OCI-LY3 (cell line): ENCODE results near the gene MOGAT2.

Experiments
- H2AFZ ChIP-seq: fragments of 200-600, 300-600 bp; shearing (Covaris generic); 2 replicates; pipeline ENCODE4 v1.6.0; 2014; ENCODE audit warnings: antibody characterized with exemption, low read depth, low read length
- H3K27ac ChIP-seq: fragments of 200-600, 300-600 bp; sonication (generic); 2 replicates; pipeline ENCODE4 v1.5.1; 2014; ENCODE audit warnings: mild to moderate bottlenecking, low read length, moderate library complexity, mixed read lengths
- H3K27me3 ChIP-seq: fragments of 200-600, 300-600 bp; sonication (generic); 2 replicates; pipeline ENCODE4 v1.6.1; 2014; ENCODE audit warnings: low read depth, low read length, mixed read lengths
- H3K36me3 ChIP-seq: fragments of 200-600, 300-600 bp; sonication (generic); replicated peaks from 2 replicates; pipeline ENCODE3; 2014; ENCODE audit warnings: low read depth, low read length, mixed read lengths
- H3K4me1 ChIP-seq: fragments of 300-600, 200-600 bp; sonication (generic); 2 replicates; pipeline ENCODE4 v1.6.1; 2014; ENCODE audit warnings: low read length, mixed read lengths
- H3K4me2 ChIP-seq: fragments of 200-600, 300-600 bp; sonication (generic); 2 replicates; pipeline ENCODE4 v1.6.1; 2014; ENCODE audit warnings: low read length, mixed read lengths
- H3K4me3 ChIP-seq: fragments of 300-600, 200-600 bp; sonication (generic); 2 replicates; pipeline ENCODE4 v1.5.1; 2014; ENCODE audit warnings: antibody characterized with exemption, mild to moderate bottlenecking, low read length, moderate library complexity
- H3K79me2 ChIP-seq: fragments of 300-600, 200-600 bp; shearing (Covaris generic); 2 replicates; pipeline ENCODE4 v1.6.1; 2014; ENCODE audit warnings: mild to moderate bottlenecking, low read length, mixed read lengths
- H3K9ac ChIP-seq: fragments of 300-600, 200-600 bp; shearing (Covaris generic); 2 replicates; pipeline ENCODE4 v1.6.0; 2014; ENCODE audit warnings: mild to moderate bottlenecking, low read length, moderate library complexity
- H3K9me3 ChIP-seq: fragments of 200-600, 300-600 bp; shearing (Covaris generic); 2 replicates; pipeline ENCODE4 v1.6.1; 2014; ENCODE audit warnings: low read length, mixed read lengths; ENCODE audit not compliant: insufficient read depth
- H4K20me1 ChIP-seq: fragments of 200-600, 300-600 bp; sonication (generic); 2 replicates; pipeline ENCODE4 v1.6.1; 2016; ENCODE audit warnings: low read length, mixed read lengths; ENCODE audit not compliant: insufficient read depth
- CTCF ChIP-seq: fragments of 200-600, 300-600 bp; sonication (generic); IDR thresholded peaks from 2 replicates; pipeline ENCODE4 v1.5.1; 2014; ENCODE audit warnings: antibody characterized with exemption, low read length, low read depth
- EZH2phosphoT487 ChIP-seq: fragments of 200-600 bp; shearing (Covaris generic); IDR thresholded peaks from 2 replicates; pipeline ENCODE4 v1.6.1; 2018; ENCODE audit warnings: antibody characterized with exemption, mixed run types, low read depth

MOGAT2 gene

GRCh38 chr11:75762158-75762557 is 44.5 kb downstream of the MOGAT2 start:
- Histone ChIP-seq H3K4me1 (peaks cover 19% of the 10 kb centered on the region), H2AFZ (no peak overlapping the region), H3K9ac (no peak overlapping the region), H3K4me2 (no peak overlapping the region), H3K36me3 (no peaks in the 10 kb centered on the region), H3K27ac (no peak overlapping the region), H3K4me3 (no peak overlapping the region), H3K9me3 (no peaks in the 10 kb centered on the region), H4K20me1 (no peaks in the 10 kb centered on the region), H3K27me3 (no peaks in the 10 kb centered on the region), H3K79me2 (no peaks in the 10 kb centered on the region)
- no peak for TF ChIP-seq EZH2phosphoT487
- no peak for TF ChIP-seq CTCF

GRCh38 chr11:75762885-75763284 is 45.2 kb downstream of the MOGAT2 start:
- Histone ChIP-seq H3K79me2 (no peaks in the 10 kb centered on the region), H3K9ac (no peak overlapping the region), H3K4me3 (no peak overlapping the region), H3K27me3 (no peaks in the 10 kb centered on the region), H3K4me2 (peak overlapping the region; percentile 2; the same call in 1 of the 2 replicates), H3K36me3 (no peaks in the 10 kb centered on the region), H3K4me1 (peaks cover 24% of the 10 kb centered on the region), H2AFZ (no peak overlapping the region), H3K9me3 (no peaks in the 10 kb centered on the region), H4K20me1 (no peaks in the 10 kb centered on the region), H3K27ac (peak overlapping the region; percentile 10; the same call in 1 of the 2 replicates)
- TF ChIP-seq EZH2phosphoT487 (no peak), CTCF (no peak)

GRCh38 chr11:75763846-75764245 is 46.2 kb downstream of the MOGAT2 start:
- Histone ChIP-seq H2AFZ (no peak overlapping the region), H4K20me1 (no peaks in the 10 kb centered on the region), H3K9me3 (no peaks in the 10 kb centered on the region), H3K36me3 (no peaks in the 10 kb centered on the region), H3K27ac (no peak overlapping the region), H3K4me2 (no peak overlapping the region), H3K27me3 (no peaks in the 10 kb centered on the region), H3K4me3 (no peak overlapping the region), H3K79me2 (peaks cover 2% of the 10 kb centered on the region), H3K9ac (no peak overlapping the region), H3K4me1 (peaks cover 30% of the 10 kb centered on the region)
- TF ChIP-seq EZH2phosphoT487 (no peak), CTCF (no peak)

GRCh38 chr11:75765116-75765515 is 47.5 kb downstream of the MOGAT2 start:
- Histone ChIP-seq H3K9me3 (no peaks in the 10 kb centered on the region), H3K27ac (no peak overlapping the region), H3K4me2 (no peak overlapping the region), H3K27me3 (no peaks in the 10 kb centered on the region), H3K79me2 (peaks cover 12% of the 10 kb centered on the region), H3K4me1 (peaks cover 43% of the 10 kb centered on the region), H2AFZ (no peak overlapping the region), H3K9ac (no peak overlapping the region), H4K20me1 (no peaks in the 10 kb centered on the region), H3K36me3 (no peaks in the 10 kb centered on the region), H3K4me3 (no peak overlapping the region)
- TF ChIP-seq CTCF (no peak), EZH2phosphoT487 (no peak)
